T-helper 22 cell (primary cell): Measurements from ENCODE around the gene MAP3K6.

Experiments used
- DNase-seq: peaks from one replicate; pipeline ENCODE4 v3.0.0-alpha.2; 2020; ENCODE audit warnings: low read depth

The MAP3K6 gene

GRCh38 chr1:27374362-27375086 lies 7.8 kb upstream of the MAP3K6 start, which contains the start of gene FCN3:
Gene FCN3, minus strand, starts transcription at chr1:27374824. Its CDS starts 6 bp downstream, at chr1:27374818.
- DNase-seq: no peak

GRCh38 chr1:27372808-27373690 lies 6.3 kb upstream of the MAP3K6 start:
- DNase-seq: no peak

- no peak for DNase-seq
Observed at GRCh38 chr1:27372022-27372807, 5.5 kb upstream of the MAP3K6 start.

GRCh38 chr1:27368869-27369582 lies 2.3 kb upstream of the MAP3K6 start:
- no peak for DNase-seq

GRCh38 chr1:27367160-27367650 lies 444 bp upstream of the MAP3K6 start:
- no peak for DNase-seq

GRCh38 chr1:27366113-27366410 lies 699 bp downstream of the MAP3K6 start:
- DNase-seq: peak; percentile 60

- peak; percentile 62 for DNase-seq
Observed at GRCh38 chr1:27365372-27366112, 1.2 kb downstream of the MAP3K6 start.

GRCh38 chr1:27364696-27365371 lies 1.9 kb downstream of the MAP3K6 start:
- no peak for DNase-seq

GRCh38 chr1:27363766-27364695 lies 2.7 kb downstream of the MAP3K6 start:
- no peak for DNase-seq

GRCh38 chr1:27361553-27361952 lies 5.2 kb downstream of the MAP3K6 start:
- DNase-seq: no peak

GRCh38 chr1:27361044-27361402 lies 5.7 kb downstream of the MAP3K6 start:
- DNase-seq: no peak

GRCh38 chr1:27360159-27361043 lies 6.4 kb downstream of the MAP3K6 start:
- peak; percentile 51 for DNase-seq

GRCh38 chr1:27359822-27360158 lies 7.0 kb downstream of the MAP3K6 start:
- no peak for DNase-seq

- no peak for DNase-seq
Observed at GRCh38 chr1:27358928-27359313, 7.8 kb downstream of the MAP3K6 start.

GRCh38 chr1:27358038-27358927 lies 8.5 kb downstream of the MAP3K6 start:
- DNase-seq: no peak

GRCh38 chr1:27357281-27358037 lies 9.3 kb downstream of the MAP3K6 start:
- peak; percentile 53 for DNase-seq
